ENCODE data around the gene HS3ST1. TPM values are rescaled to one million over a fixed set of nuclear protein-coding genes. Genes with fewer than 3 reads are reported as not detected.

The HS3ST1 gene
- total RNA-seq, 1 donor from 2014 or later, result 3.4 TPM

DNA sequence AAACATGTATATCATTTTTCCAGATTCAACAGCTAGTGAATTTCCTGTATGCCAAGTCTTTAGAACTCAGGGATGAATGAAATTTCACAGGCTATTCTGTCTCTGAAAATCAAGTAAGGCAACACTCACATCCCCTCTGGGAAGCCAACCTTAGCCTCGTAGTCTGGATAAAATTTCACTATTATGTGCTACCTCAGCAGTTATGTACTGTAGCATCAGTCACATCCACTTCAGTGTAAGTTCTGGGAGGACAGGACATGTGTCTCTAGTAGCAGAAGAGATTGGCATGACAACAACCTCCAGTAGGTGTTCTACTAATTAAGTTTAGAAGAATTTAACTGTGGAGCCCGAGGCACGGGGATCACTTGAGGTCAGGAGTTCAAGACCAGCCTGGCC, 42.4 kb upstream of the HS3ST1 start:
- no peaks in the 10 kb centered on the region for H3K9me3 Mint-ChIP-seq
- no peaks in the 10 kb centered on the region for H3K36me3 Mint-ChIP-seq
- peaks cover 17% of the 10 kb centered on the region for H3K4me1 Mint-ChIP-seq
- H3K27me3 Mint-ChIP-seq (ENCODE audit: low read depth), result no peaks in the 10 kb centered on the region
- TF ChIP-seq, protein P1, sequence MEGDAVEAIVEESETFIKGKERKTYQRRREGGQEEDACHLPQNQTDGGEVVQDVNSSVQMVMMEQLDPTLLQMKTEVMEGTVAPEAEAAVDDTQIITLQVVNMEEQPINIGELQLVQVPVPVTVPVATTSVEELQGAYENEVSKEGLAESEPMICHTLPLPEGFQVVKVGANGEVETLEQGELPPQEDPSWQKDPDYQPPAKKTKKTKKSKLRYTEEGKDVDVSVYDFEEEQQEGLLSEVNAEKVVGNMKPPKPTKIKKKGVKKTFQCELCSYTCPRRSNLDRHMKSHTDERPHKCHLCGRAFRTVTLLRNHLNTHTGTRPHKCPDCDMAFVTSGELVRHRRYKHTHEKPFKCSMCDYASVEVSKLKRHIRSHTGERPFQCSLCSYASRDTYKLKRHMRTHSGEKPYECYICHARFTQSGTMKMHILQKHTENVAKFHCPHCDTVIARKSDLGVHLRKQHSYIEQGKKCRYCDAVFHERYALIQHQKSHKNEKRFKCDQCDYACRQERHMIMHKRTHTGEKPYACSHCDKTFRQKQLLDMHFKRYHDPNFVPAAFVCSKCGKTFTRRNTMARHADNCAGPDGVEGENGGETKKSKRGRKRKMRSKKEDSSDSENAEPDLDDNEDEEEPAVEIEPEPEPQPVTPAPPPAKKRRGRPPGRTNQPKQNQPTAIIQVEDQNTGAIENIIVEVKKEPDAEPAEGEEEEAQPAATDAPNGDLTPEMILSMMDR (IDR thresholded peaks at IDR 0.05; ENCODE audit: unreplicated experiment), result no peak
- H3K27ac Mint-ChIP-seq, result no peak overlapping the region
- DNase-seq (ENCODE audit: low spot score in 2 of 2, unreplicated experiment in 2 of 2), result no peak
- no peak overlapping the region for H3K4me3 Mint-ChIP-seq

DNA sequence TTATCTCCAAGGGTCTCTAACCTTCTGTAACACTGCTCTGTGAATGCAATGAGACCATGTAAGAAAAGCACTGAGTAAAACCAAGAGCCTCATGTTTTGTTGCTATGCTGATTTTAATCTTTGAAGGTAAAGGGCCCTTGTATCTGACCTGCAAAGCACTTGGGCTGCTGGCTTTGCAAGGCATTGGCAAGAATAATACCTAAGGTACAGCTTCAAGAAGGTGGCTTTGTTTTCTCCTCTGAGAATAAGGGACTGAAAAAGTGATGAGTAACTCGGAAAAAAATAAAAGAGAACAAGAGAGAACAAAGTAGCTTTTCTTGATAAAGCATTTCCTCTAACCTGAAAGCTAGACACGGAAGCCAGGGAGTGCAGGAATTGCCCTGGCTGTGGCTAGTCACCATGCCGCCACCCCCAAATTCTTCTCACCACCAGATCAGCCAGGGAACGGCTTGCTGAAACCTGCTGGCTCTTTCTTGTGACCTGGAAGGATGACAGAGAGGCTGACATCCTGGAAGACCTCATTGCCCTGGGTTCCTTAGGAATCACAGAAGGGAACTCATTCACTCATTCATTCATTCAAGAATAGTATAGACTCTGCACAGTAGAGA, 41.8 kb upstream of the HS3ST1 start:
- peaks cover 17% of the 10 kb centered on the region for H3K4me1 Mint-ChIP-seq
- H3K4me3 Mint-ChIP-seq, result no peak overlapping the region
- H3K27ac Mint-ChIP-seq, result no peak overlapping the region
- H3K27me3 Mint-ChIP-seq (ENCODE audit: low read depth), result no peaks in the 10 kb centered on the region
- TF ChIP-seq, protein P1 (IDR thresholded peaks at IDR 0.05; ENCODE audit: unreplicated experiment), result no peak
- no peak for DNase-seq (ENCODE audit: low spot score in 2 of 2, unreplicated experiment in 2 of 2)
- H3K9me3 Mint-ChIP-seq, result no peaks in the 10 kb centered on the region
- H3K36me3 Mint-ChIP-seq, result no peaks in the 10 kb centered on the region

DNA sequence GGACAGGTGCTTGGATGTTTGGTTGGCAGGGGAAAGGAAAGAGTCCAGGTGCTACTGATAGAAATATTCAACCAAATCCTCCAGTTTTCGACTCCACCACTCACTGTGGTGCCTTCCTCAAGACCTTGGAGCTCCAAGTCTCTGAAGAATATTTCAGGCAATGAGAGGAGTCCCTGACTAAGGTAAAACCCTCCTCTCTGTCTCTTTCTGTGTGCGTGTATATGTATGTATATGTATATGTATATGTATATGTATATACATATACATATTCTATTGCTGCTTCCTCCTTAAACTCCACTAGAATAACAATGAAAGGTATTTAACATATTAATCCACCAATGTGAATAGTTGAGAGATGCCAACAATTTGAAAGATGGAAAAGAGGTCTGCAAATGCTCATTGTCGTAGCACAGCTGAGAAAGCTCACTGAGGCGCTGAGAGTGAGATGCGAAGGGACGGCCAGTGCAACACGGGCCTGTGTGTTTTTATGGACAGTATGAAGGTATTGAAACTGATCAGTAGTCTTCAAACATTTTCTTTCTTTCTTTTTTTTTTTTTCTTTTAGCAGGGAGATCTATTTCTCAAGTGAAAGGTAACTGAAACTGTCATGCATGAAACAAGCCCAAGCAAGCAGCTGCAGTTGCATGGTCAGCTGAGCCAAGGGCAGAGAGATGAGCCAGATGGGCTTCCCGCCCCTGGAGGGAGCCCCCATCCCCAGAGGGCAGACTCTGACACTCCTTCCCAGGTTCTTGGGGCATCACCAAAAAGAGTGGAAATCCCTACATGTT, 41.1 kb upstream of the HS3ST1 start:
- H3K36me3 Mint-ChIP-seq, result no peaks in the 10 kb centered on the region

DNA sequence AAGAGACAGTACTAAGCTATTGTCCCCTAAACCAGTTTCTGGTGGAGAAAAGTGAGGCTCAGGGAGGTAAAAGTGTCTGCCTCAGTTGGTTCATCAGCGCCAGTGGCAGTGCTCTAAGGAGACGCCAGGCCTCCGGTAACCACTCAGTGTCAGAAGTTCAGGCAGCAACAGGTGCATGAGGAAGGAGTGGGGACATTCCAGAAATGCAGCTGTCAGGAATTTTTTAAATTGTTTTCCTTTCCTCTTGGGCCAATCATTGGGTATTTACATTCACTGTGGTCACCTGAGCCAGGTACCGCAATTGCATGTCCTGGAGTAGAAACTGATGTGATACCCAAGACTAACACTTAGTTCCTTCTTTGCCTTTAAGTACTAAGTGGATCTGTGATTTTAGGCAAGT, 40.2 kb upstream of the HS3ST1 start:
- Mint-ChIP-seq H3K4me3 (no peak overlapping the region), H3K4me1 (peaks cover 16% of the 10 kb centered on the region), H3K27ac (no peak overlapping the region), H3K9me3 (no peaks in the 10 kb centered on the region), H3K36me3 (no peaks in the 10 kb centered on the region), H3K27me3 (ENCODE audit: low read depth) (no peaks in the 10 kb centered on the region)
- TF ChIP-seq, protein P1 (IDR thresholded peaks at IDR 0.05; ENCODE audit: unreplicated experiment), result no peak
- no peak for DNase-seq (ENCODE audit: low spot score in 2 of 2, unreplicated experiment in 2 of 2)

More for the DNA sequence above, 41.1 kb upstream of the HS3ST1 start:
- Mint-ChIP-seq H3K4me1 (peaks cover 16% of the 10 kb centered on the region), H3K27me3 (ENCODE audit: low read depth) (no peaks in the 10 kb centered on the region), H3K4me3 (no peak overlapping the region), H3K27ac (no peak overlapping the region), H3K9me3 (no peaks in the 10 kb centered on the region)
- no peak for DNase-seq (ENCODE audit: low spot score in 2 of 2, unreplicated experiment in 2 of 2)
- TF ChIP-seq, protein P1 (IDR thresholded peaks at IDR 0.05; ENCODE audit: unreplicated experiment), result no peak

DNA sequence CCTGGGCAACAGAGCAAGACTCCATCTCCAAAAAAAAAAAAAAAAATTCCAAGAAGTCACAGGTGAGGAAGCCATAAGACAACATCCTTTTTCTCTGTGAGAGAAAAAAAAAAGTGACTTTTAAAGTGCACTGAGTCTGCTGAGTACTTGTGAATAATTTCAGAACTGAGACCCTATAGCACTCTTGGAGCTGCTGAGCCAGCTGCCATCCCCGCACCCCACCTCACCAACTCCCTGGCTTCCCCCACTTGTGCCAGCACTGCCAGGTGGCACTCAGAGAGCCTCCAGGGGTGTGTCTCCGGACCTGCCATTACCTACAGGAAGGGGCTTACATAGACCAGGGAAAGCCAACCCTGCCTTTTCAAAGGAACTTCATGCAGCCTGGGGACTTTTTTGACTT, 39.2 kb upstream of the HS3ST1 start:
- Mint-ChIP-seq H3K4me3 (no peak overlapping the region), H3K9me3 (no peaks in the 10 kb centered on the region), H3K27ac (no peak overlapping the region), H3K36me3 (no peaks in the 10 kb centered on the region), H3K27me3 (ENCODE audit: low read depth) (no peaks in the 10 kb centered on the region), H3K4me1 (peaks cover 16% of the 10 kb centered on the region)
- TF ChIP-seq, protein P1 (IDR thresholded peaks at IDR 0.05; ENCODE audit: unreplicated experiment), result no peak
- DNase-seq (ENCODE audit: low spot score in 2 of 2, unreplicated experiment in 2 of 2), result no peak
